ENCODE data around the gene PSME2. TPM values are rescaled to one million over a fixed set of nuclear protein-coding genes. Genes with fewer than 3 reads are reported as not detected.

The PSME2 gene
- total RNA-seq, 2 donors from 2014 or later = 106 to 112 TPM

GRCh38 chr14:24150061-24150460 lies 3.7 kb upstream of the PSME2 start:
- H3K4me3 Mint-ChIP-seq = no peak overlapping the region
- Histone ChIP-seq H3K36me3 (ENCODE audit: control insufficient read depth, insufficient read depth, low read length) (peaks cover 50% of the 10 kb centered on the region), H3K4me1 (ENCODE audit: control insufficient read depth, insufficient read depth, low read length) (peaks cover 6% of the 10 kb centered on the region), H3K27me3 (ENCODE audit: control insufficient read depth, insufficient read depth, low read length, poor library complexity, severe bottlenecking) (no peaks in the 10 kb centered on the region), H3K4me3 (ENCODE audit: low read length) (no peak overlapping the region), H3K9me3 (ENCODE audit: control insufficient read depth, low read length) (no peaks in the 10 kb centered on the region), H3K9ac (ENCODE audit: extremely low read depth, low read length, poor library complexity, severe bottlenecking) (no peak overlapping the region), H3K27ac (ENCODE audit: low read depth, low read length) (no peak overlapping the region)
- WGBS, 2 experiments (ENCODE audit: insufficient coverage in 1 of 2, insufficient read length in 1 of 2) = 86 to 94% methylated on average over 6 to 9 of the region's 9 CpGs
- H3K27ac Mint-ChIP-seq = no peak overlapping the region
- DNase-seq = no peak
- no peaks in the 10 kb centered on the region for H3K27me3 Mint-ChIP-seq (ENCODE audit: insufficient read depth)
- TF ChIP-seq CTCF (conservative IDR thresholded peaks at IDR 0.05) = no peak
- peaks cover 48% of the 10 kb centered on the region for H3K36me3 Mint-ChIP-seq (ENCODE audit: low read depth)
- no peaks in the 10 kb centered on the region for H3K9me3 Mint-ChIP-seq
- peaks cover 20% of the 10 kb centered on the region for H3K4me1 Mint-ChIP-seq

GRCh38 chr14:24149302-24149969 lies 3.0 kb upstream of the PSME2 start:
- H3K27me3 ChIP-seq (ENCODE audit: control insufficient read depth, insufficient read depth, low read length, poor library complexity, severe bottlenecking) = no peaks in the 10 kb centered on the region
- no peak for DNase-seq
- Mint-ChIP-seq H3K9me3 (no peaks in the 10 kb centered on the region), H3K4me3 (peak overlapping the region; percentile 92), H3K36me3 (ENCODE audit: low read depth) (peaks cover 44% of the 10 kb centered on the region), H3K27ac (no peak overlapping the region), H3K4me1 (peaks cover 20% of the 10 kb centered on the region), H3K27me3 (ENCODE audit: insufficient read depth) (no peaks in the 10 kb centered on the region)
- no peak for TF ChIP-seq CTCF (conservative IDR thresholded peaks at IDR 0.05)
- no peak overlapping the region for H3K9ac ChIP-seq (ENCODE audit: extremely low read depth, low read length, poor library complexity, severe bottlenecking)
- H3K36me3 ChIP-seq (ENCODE audit: control insufficient read depth, insufficient read depth, low read length) = peaks cover 49% of the 10 kb centered on the region
- WGBS, 2 experiments (ENCODE audit: insufficient coverage in 1 of 2, insufficient read length in 1 of 2) = 93% methylated on average over 3 of the region's 3 CpGs; no CpG with 5 or more reads in 1 of the 2 experiments
- no peaks in the 10 kb centered on the region for H3K9me3 ChIP-seq (ENCODE audit: control insufficient read depth, low read length)
- H3K4me3 ChIP-seq (ENCODE audit: low read length) = no peak overlapping the region
- H3K27ac ChIP-seq (ENCODE audit: low read depth, low read length) = no peak overlapping the region
- H3K4me1 ChIP-seq (ENCODE audit: control insufficient read depth, insufficient read depth, low read length) = peaks cover 6% of the 10 kb centered on the region

GRCh38 chr14:24147761-24148428 lies 1.5 kb upstream of the PSME2 start:
- Histone ChIP-seq H3K4me3 (ENCODE audit: low read length) (peak overlapping the region; percentile 98), H3K4me1 (ENCODE audit: control insufficient read depth, insufficient read depth, low read length) (peaks cover 6% of the 10 kb centered on the region), H3K27ac (ENCODE audit: low read depth, low read length) (no peak overlapping the region), H3K36me3 (ENCODE audit: control insufficient read depth, insufficient read depth, low read length) (peaks cover 62% of the 10 kb centered on the region), H3K9me3 (ENCODE audit: control insufficient read depth, low read length) (no peaks in the 10 kb centered on the region), H3K27me3 (ENCODE audit: control insufficient read depth, insufficient read depth, low read length, poor library complexity, severe bottlenecking) (no peaks in the 10 kb centered on the region), H3K9ac (ENCODE audit: extremely low read depth, low read length, poor library complexity, severe bottlenecking) (peak overlapping the region; percentile 66)
- Mint-ChIP-seq H3K9me3 (no peaks in the 10 kb centered on the region), H3K27me3 (ENCODE audit: insufficient read depth) (no peaks in the 10 kb centered on the region), H3K4me3 (peak overlapping the region; percentile 92), H3K4me1 (peaks cover 20% of the 10 kb centered on the region), H3K36me3 (ENCODE audit: low read depth) (peaks cover 52% of the 10 kb centered on the region), H3K27ac (no peak overlapping the region)
- WGBS, 2 experiments (ENCODE audit: insufficient coverage in 1 of 2, insufficient read length in 1 of 2) = 9 to 28% methylated on average over 9 to 29 of the region's 29 CpGs
- TF ChIP-seq CTCF (conservative IDR thresholded peaks at IDR 0.05) = no peak
- DNase-seq = no peak
